H9 (cell line): ENCODE data around the gene METTL8. TPM values are rescaled to one million over a fixed set of nuclear protein-coding genes. Genes with fewer than 3 reads are reported as not detected.

Source experiments
- DNase-seq: peaks from one replicate; pipeline ENCODE4 v3.0.0-alpha.2; 2017
- H2AFZ ChIP-seq: one replicate; pipeline ENCODE4 v1.6.1; 2013; ENCODE audit warnings: mild to moderate bottlenecking, low read length, control low read depth, moderate library complexity
- H2AK5ac ChIP-seq: 2 replicates; pipeline ENCODE4 v1.6.1; 2013; ENCODE audit warnings: low read length, control low read depth, mixed read lengths; ENCODE audit not compliant: insufficient read length
- H2BK120ac ChIP-seq: one replicate; pipeline ENCODE4 v1.6.1; 2013; ENCODE audit warnings: low read depth, mild to moderate bottlenecking, low read length, control low read depth, inconsistent platforms; ENCODE audit not compliant: poor library complexity, severe bottlenecking
- H2BK12ac ChIP-seq: 2 replicates; pipeline ENCODE4 v1.6.1; 2013; ENCODE audit warnings: low read length, control low read depth, mixed read lengths, low read depth; ENCODE audit not compliant: insufficient read length
- H2BK15ac ChIP-seq: 2 replicates; pipeline ENCODE4 v1.6.1; 2013; ENCODE audit warnings: low read depth, low read length, control low read depth
- H2BK20ac ChIP-seq: one replicate; pipeline ENCODE4 v1.6.1; 2013; ENCODE audit warnings: low read depth, mild to moderate bottlenecking, low read length, control low read depth, inconsistent platforms; ENCODE audit not compliant: poor library complexity, severe bottlenecking
- H2BK5ac ChIP-seq: 2 replicates; pipeline ENCODE4 v1.6.1; 2013; ENCODE audit warnings: low read length, control low read depth, mixed read lengths; ENCODE audit not compliant: insufficient read length
- H3K14ac ChIP-seq: 2 replicates; pipeline ENCODE4 v1.6.1; 2013; ENCODE audit warnings: low read length, control low read depth; ENCODE audit not compliant: insufficient read depth
- H3K18ac ChIP-seq: 2 replicates; pipeline ENCODE4 v1.6.1; 2013; ENCODE audit warnings: low read depth, mild to moderate bottlenecking, mixed read lengths, low read length, control low read depth; ENCODE audit not compliant: insufficient read length
- H3K23ac ChIP-seq: 2 replicates; pipeline ENCODE4 v1.6.1; 2013; ENCODE audit warnings: low read length, control low read depth, mixed read lengths, low read depth; ENCODE audit not compliant: insufficient read length
- H3K23me2 ChIP-seq: 2 replicates; pipeline ENCODE4 v1.6.1; 2013; ENCODE audit warnings: low read depth, mild to moderate bottlenecking, mixed read lengths, low read length, control low read depth; ENCODE audit not compliant: insufficient read length, poor library complexity, severe bottlenecking
- H3K27ac ChIP-seq: 2 replicates; pipeline ENCODE4 v1.5.1; 2013; ENCODE audit warnings: low read length, control low read depth, mixed read lengths, low read depth; ENCODE audit not compliant: insufficient read length
- H3K27me3 ChIP-seq: 2 replicates; pipeline ENCODE4 v1.6.1; 2013; ENCODE audit warnings: low read length, control low read depth, inconsistent platforms; ENCODE audit not compliant: insufficient read depth
- H3K4ac ChIP-seq: 2 replicates; pipeline ENCODE4 v1.6.1; 2013; ENCODE audit warnings: low read depth, mild to moderate bottlenecking, control low read depth, inconsistent platforms, low read length, moderate library complexity
- H3K4me1 ChIP-seq: 2 replicates; pipeline ENCODE4 v1.6.1; 2013; ENCODE audit warnings: low read length, control low read depth, inconsistent platforms; ENCODE audit not compliant: insufficient read depth
- H3K4me2 ChIP-seq: 2 replicates; pipeline ENCODE4 v1.6.1; 2013; ENCODE audit warnings: low read length, control low read depth, mixed read lengths; ENCODE audit not compliant: insufficient read length, insufficient read depth
- H3K56ac ChIP-seq: 2 replicates; pipeline ENCODE4 v1.6.1; 2013; ENCODE audit warnings: low read depth, mild to moderate bottlenecking, mixed read lengths, low read length, control low read depth; ENCODE audit not compliant: insufficient read length
- H3K79me1 ChIP-seq: 2 replicates; pipeline ENCODE4 v1.6.1; 2013; ENCODE audit warnings: low read depth, mild to moderate bottlenecking, moderate library complexity, low read length, control low read depth, inconsistent platforms; ENCODE audit not compliant: insufficient read depth, poor library complexity, severe bottlenecking
- H3K79me2 ChIP-seq: 2 replicates; pipeline ENCODE4 v1.6.1; 2013; ENCODE audit warnings: low read length, control low read depth, inconsistent platforms; ENCODE audit not compliant: insufficient read depth
- H3K9ac ChIP-seq: 2 replicates; pipeline ENCODE4 v1.6.1; 2013; ENCODE audit warnings: low read length, control low read depth, mixed read lengths; ENCODE audit not compliant: insufficient read length; ENCODE audit errors: extremely low read depth
- H3K9me3 ChIP-seq: one replicate; pipeline ENCODE4 v1.6.1; 2013; ENCODE audit warnings: low read depth, low read length, inconsistent platforms; ENCODE audit not compliant: control insufficient read depth
- H3T11ph ChIP-seq: one replicate; pipeline ENCODE4 v1.6.1; 2013; ENCODE audit warnings: mild to moderate bottlenecking, low read length, control low read depth, inconsistent platforms
- H4K20me1 ChIP-seq: one replicate; pipeline ENCODE4 v1.6.1; 2013; ENCODE audit not compliant: control insufficient read depth, insufficient read length, insufficient read depth
- H4K5ac ChIP-seq: 2 replicates; pipeline ENCODE4 v1.6.1; 2013; ENCODE audit warnings: low read depth, mild to moderate bottlenecking, mixed read lengths, low read length, control low read depth; ENCODE audit not compliant: insufficient read length
- H4K8ac ChIP-seq: replicated peaks from 2 replicates; pipeline ENCODE4 v1.6.1; 2013; ENCODE audit warnings: low read length, control low read depth, mixed read lengths, low read depth; ENCODE audit not compliant: insufficient read length
- H4K91ac ChIP-seq: 2 replicates; pipeline ENCODE4 v1.6.1; 2013; ENCODE audit warnings: low read depth, mild to moderate bottlenecking, moderate library complexity, mixed read lengths, low read length, control low read depth; ENCODE audit not compliant: insufficient read length
- H3K27ac Mint-ChIP-seq, 3 experiments: 2 replicates in 2 of 3; 3 replicates in 1 of 3; pipeline ENCODE4 v1.8.0; 2020 to 2021; ENCODE audit warnings: mixed read lengths in 3 of 3, mild to moderate bottlenecking in 1 of 3, moderate library complexity in 1 of 3
- H3K27me3 Mint-ChIP-seq: 2 replicates; pipeline ENCODE4 v1.8.0; 2021; ENCODE audit warnings: low read depth, mild to moderate bottlenecking, moderate library complexity, mixed read lengths
- H3K36me3 Mint-ChIP-seq, 3 experiments: 2 replicates in 2 of 3; 3 replicates in 1 of 3; pipeline ENCODE4 v1.8.0; 2020 to 2021; ENCODE audit warnings: low read depth in 3 of 3, mixed read lengths in 3 of 3; ENCODE audit not compliant: insufficient read depth in 1 of 3
- H3K4me1 Mint-ChIP-seq, 2 experiments: 2 replicates each; pipeline ENCODE4 v1.8.0; 2020; ENCODE audit warnings: mixed read lengths in 2 of 2
- H3K4me3 Mint-ChIP-seq, 2 experiments: 2 replicates in 1 of 2; 3 replicates in 1 of 2; pipeline ENCODE4 v1.8.0; 2020 to 2021; ENCODE audit warnings: mild to moderate bottlenecking in 2 of 2, mixed read lengths in 2 of 2, moderate library complexity in 1 of 2
- H3K9me3 Mint-ChIP-seq, 2 experiments: 2 replicates in 1 of 2; 3 replicates in 1 of 2; pipeline ENCODE4 v1.8.0; 2020; ENCODE audit warnings: mild to moderate bottlenecking in 2 of 2, mixed read lengths in 2 of 2, moderate library complexity in 1 of 2
- WGBS: extraction: QIAGEN DNeasy Blood & Tissue Kit; methylation state at CpG from one replicate; pipeline ENCODE4 v1.1.7; 2013; ENCODE audit warnings: missing lambda C conversion rate, low lambda C conversion rate, mixed read lengths; ENCODE audit not compliant: insufficient read length; ENCODE audit errors: extremely low coverage; 5-methylcytosine and 5-hydroxymethylcytosine counted together
- total RNA-seq: library from RNA; stranded (reverse); gene quantifications from 2 replicates; pipeline ENCODE4 v1.2.1, GENCODE V29; 2021
- TF ChIP-seq, protein P1 (sequence below): fragments of 200-600 bp; sonication (generic); conservative IDR thresholded peaks from 3 replicates; pipeline ENCODE4 v1.8.0; 2021; ENCODE audit warnings: antibody characterized with exemption, mild to moderate bottlenecking

Gene METTL8
- total RNA-seq, 1 experiment from 2014 or later = 40.9 TPM

DNA sequence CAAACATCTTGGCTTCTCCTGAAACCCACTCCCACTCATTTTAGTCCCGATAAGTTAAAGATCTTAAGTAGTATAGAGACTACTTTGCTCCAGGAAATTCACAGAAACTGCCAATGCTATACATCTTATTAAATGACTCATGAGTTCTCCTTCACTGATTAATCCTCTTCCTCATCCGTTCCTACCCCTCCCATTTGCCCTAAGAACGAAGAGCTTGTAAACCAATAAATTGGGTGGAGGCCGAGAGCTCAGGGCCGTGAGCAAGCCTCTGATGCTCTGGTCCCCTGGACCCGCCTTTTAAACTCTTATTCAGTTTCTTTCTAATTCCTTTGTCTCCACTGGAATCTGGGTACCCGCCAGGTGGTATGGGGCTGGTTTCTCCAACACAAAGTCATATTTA, 68.6 kb downstream of the METTL8 start:
- Histone ChIP-seq H2BK120ac (no peak overlapping the region), H3K4ac (no peak overlapping the region), H3K9me3 (no peaks in the 10 kb centered on the region), H2BK12ac (no peak overlapping the region), H4K20me1 (no peaks in the 10 kb centered on the region), H2BK5ac (no peak overlapping the region), H4K91ac (no peak overlapping the region), H4K8ac (no peak overlapping the region), H2BK15ac (no peak overlapping the region), H3K23ac (no peak overlapping the region), H3K27me3 (no peaks in the 10 kb centered on the region), H4K5ac (no peak overlapping the region), H3K4me1 (no peaks in the 10 kb centered on the region), H3K4me2 (no peak overlapping the region), H3K79me2 (no peaks in the 10 kb centered on the region), H3K27ac (no peak overlapping the region), H2BK20ac (no peak overlapping the region), H3K79me1 (no peaks in the 10 kb centered on the region), H3K23me2 (no peaks in the 10 kb centered on the region), H3K18ac (no peak overlapping the region), H2AFZ (no peak overlapping the region), H3K14ac (no peak overlapping the region), H2AK5ac (no peak overlapping the region), H3K9ac (no peak overlapping the region), H3K56ac (no peak overlapping the region), H3T11ph (no peak overlapping the region)
- Mint-ChIP-seq H3K4me1 (peaks cover 7 to 15% of the 10 kb centered on the region in 2 experiments), H3K4me3 (no peak overlapping the region), H3K27ac (peak overlapping the region in 1 of 3 experiments; percentile 1; a peak in 1 of 7 replicates), H3K36me3 (peaks cover 9 to 19% (median 15%) of the 10 kb centered on the region in 3 experiments; a peak in 6 of 7 replicates), H3K27me3 (no peaks in the 10 kb centered on the region), H3K9me3 (peaks cover 13 to 17% of the 10 kb centered on the region in 2 experiments)
- no peak for DNase-seq
- TF ChIP-seq, protein P1, sequence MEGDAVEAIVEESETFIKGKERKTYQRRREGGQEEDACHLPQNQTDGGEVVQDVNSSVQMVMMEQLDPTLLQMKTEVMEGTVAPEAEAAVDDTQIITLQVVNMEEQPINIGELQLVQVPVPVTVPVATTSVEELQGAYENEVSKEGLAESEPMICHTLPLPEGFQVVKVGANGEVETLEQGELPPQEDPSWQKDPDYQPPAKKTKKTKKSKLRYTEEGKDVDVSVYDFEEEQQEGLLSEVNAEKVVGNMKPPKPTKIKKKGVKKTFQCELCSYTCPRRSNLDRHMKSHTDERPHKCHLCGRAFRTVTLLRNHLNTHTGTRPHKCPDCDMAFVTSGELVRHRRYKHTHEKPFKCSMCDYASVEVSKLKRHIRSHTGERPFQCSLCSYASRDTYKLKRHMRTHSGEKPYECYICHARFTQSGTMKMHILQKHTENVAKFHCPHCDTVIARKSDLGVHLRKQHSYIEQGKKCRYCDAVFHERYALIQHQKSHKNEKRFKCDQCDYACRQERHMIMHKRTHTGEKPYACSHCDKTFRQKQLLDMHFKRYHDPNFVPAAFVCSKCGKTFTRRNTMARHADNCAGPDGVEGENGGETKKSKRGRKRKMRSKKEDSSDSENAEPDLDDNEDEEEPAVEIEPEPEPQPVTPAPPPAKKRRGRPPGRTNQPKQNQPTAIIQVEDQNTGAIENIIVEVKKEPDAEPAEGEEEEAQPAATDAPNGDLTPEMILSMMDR = no peak
- WGBS = no CpG with 5 or more reads among the region's 7 CpGs
